PC-3 (cell line): Measurements from ENCODE around the gene PRDM1. TPM values are rescaled to one million over a fixed set of nuclear protein-coding genes. Genes with fewer than 3 reads are reported as not detected.

Experiments
- ATAC-seq: fragments of 200-7000 bp; cut with Tn5 transposase; 2 replicates; pipeline ENCODE4 v1.9.1; 2020; ENCODE audit warnings: mild to moderate bottlenecking, moderate library complexity
- BruUV-seq: library from RNA; stranded (reverse); fragments of 400-500 nt; replicated peaks from 2 replicates; lab custom pipeline; 2021; lab: Mats Ljungman, UMichigan
- CTCF ChIA-PET: fragments of 300-600 bp; sonication (Branson Sonifier 250); formaldehyde crosslinking; loops from one replicate; lab custom pipeline; 2022; ENCODE audit warnings: antibody characterized with exemption; lab: Charles Lee
- POLR2A ChIA-PET: fragments of 300-600 bp; sonication (Branson Sonifier 250); formaldehyde crosslinking; loops from one replicate; lab custom pipeline; 2022; ENCODE audit warnings: antibody characterized with exemption; ENCODE audit not compliant: unreplicated experiment; lab: Charles Lee
- DNase-seq: peaks from one replicate; pipeline ENCODE4 v3.0.0-alpha.2; 2015
- H2AFZ ChIP-seq: fragments of 300-600 bp; sonication (generic); 2 replicates; pipeline ENCODE4 v1.6.0; 2016; ENCODE audit warnings: antibody characterized with exemption, low read length
- H3F3A ChIP-seq: fragments of 300-600 bp; sonication (generic); one replicate; pipeline ENCODE4 v1.6.0; 2017; ENCODE audit warnings: antibody characterized with exemption, low read length, control low read depth, mild to moderate bottlenecking; ENCODE audit not compliant: unreplicated experiment
- H3K27ac ChIP-seq: fragments of 300-600 bp; sonication (generic); 2 replicates; pipeline ENCODE4 v1.5.1; 2016; ENCODE audit warnings: mild to moderate bottlenecking, low read length
- H3K27me3 ChIP-seq: fragments of 300-600 bp; sonication (generic); 2 replicates; pipeline ENCODE4 v1.6.1; 2016; ENCODE audit warnings: low read length, mixed read lengths
- H3K36me3 ChIP-seq: fragments of 300-600 bp; sonication (generic); 2 replicates; pipeline ENCODE4 v1.6.1; 2016; ENCODE audit warnings: low read depth, mixed run types, low read length, mixed read lengths
- H3K4me1 ChIP-seq: fragments of 300-600 bp; sonication (generic); 2 replicates; pipeline ENCODE4 v1.5.1; 2016; ENCODE audit warnings: low read length; ENCODE audit not compliant: insufficient read depth
- H3K4me2 ChIP-seq: fragments of 300-600 bp; sonication (generic); 2 replicates; pipeline ENCODE4 v1.6.0; 2016; ENCODE audit warnings: low read length
- H3K4me3 ChIP-seq: fragments of 300-600 bp; sonication (generic); 2 replicates; pipeline ENCODE4 v1.5.1; 2016; ENCODE audit warnings: mild to moderate bottlenecking, low read length, mixed read lengths
- H3K79me2 ChIP-seq: fragments of 300-600 bp; sonication (generic); 2 replicates; pipeline ENCODE4 v1.6.1; 2017; ENCODE audit warnings: low read length, mixed read lengths
- H3K9ac ChIP-seq: fragments of 300-600 bp; sonication (generic); 2 replicates; pipeline ENCODE4 v1.6.0; 2016; ENCODE audit warnings: mild to moderate bottlenecking, low read length
- H3K9me2 ChIP-seq: fragments of 300-600 bp; sonication (generic); replicated peaks from 2 replicates; pipeline ENCODE4 v1.6.1; 2016; ENCODE audit warnings: mixed run types, low read length, mixed read lengths
- H3K9me3 ChIP-seq: fragments of 300-600 bp; sonication (generic); 2 replicates; pipeline ENCODE4 v1.6.1; 2016; ENCODE audit warnings: low read length, mixed read lengths
- H4K20me1 ChIP-seq: fragments of 300-600 bp; sonication (generic); 2 replicates; pipeline ENCODE4 v1.6.1; 2016; ENCODE audit warnings: low read length, mixed read lengths
- EZH2 ChIP-seq: fragments of 300-600 bp; sonication (generic); IDR thresholded peaks from one replicate; pipeline ENCODE4 v1.6.1; 2017; ENCODE audit warnings: antibody characterized with exemption, mild to moderate bottlenecking, low read length; ENCODE audit not compliant: unreplicated experiment
- EZH2phosphoT487 ChIP-seq: fragments of 300-600 bp; sonication (generic); IDR thresholded peaks from 2 replicates; pipeline ENCODE4 v1.6.1; 2018; ENCODE audit warnings: mild to moderate bottlenecking, antibody characterized with exemption, low read length, borderline replicate concordance
- intact Hi-C: fragments of 100-400 bp; cut with micrococcal nuclease; formaldehyde crosslinking; loops from 2 replicates; pipeline ENCODE4 v1.9.0; 2023
- total RNA-seq: library from RNA; depleted of rRNA; stranded (reverse); fragments of >200 nt; gene quantifications from 2 replicates; pipeline ENCODE4 v1.2.3, GENCODE V29; 2014
- TF ChIP-seq, protein P1 (sequence below): fragments of 300-600 bp; sonication (generic); conservative IDR thresholded peaks from 2 replicates; pipeline ENCODE4 v1.5.1; 2017; ENCODE audit warnings: antibody characterized with exemption, low read depth, mild to moderate bottlenecking, low read length

The PRDM1 gene
- total RNA-seq, 1 experiment from 2014 or later, result 2.0 TPM

DNA sequence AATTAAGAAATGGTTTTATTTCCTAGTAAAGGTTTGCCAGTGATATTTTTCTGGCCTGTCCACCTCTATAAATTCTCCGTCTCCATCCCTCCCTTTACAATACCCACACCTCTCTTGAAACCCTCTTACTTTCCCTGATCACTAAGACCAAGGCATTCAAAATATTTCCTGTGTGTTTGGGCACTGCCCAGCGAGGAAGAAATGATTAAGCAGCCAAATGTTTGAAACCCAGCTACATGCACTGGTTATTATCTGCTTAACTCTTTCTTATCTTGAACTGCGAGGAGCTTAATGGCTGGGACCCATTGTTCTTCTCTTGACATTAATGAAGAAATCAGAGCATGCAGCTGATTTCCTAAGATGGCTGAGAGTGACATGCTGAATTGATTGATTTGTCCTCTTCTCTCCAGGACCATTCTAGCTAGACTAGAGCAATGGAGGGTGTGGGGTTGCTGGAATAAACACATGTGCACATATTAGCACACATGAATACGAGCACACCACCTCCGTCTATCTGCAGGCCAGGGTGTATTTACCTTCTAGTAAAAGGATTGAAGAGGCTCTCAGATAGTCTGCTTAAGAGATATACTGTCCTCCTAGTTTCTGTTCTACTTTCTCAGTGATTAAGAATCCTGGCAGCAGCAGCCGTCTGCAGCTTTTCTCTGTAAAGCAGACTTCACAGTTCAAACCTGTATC is 46.1 kb upstream of the PRDM1 start:
- POLR2A ChIA-PET, result no interaction called here
- no peaks in the 10 kb centered on the region for H3K36me3 ChIP-seq
- H3F3A ChIP-seq, result no peaks in the 10 kb centered on the region
- no peak overlapping the region for H2AFZ ChIP-seq
- no peaks in the 10 kb centered on the region for H4K20me1 ChIP-seq
- H3K79me2 ChIP-seq, result no peaks in the 10 kb centered on the region
- no peak overlapping the region for H3K4me2 ChIP-seq
- TF ChIP-seq, protein P1, sequence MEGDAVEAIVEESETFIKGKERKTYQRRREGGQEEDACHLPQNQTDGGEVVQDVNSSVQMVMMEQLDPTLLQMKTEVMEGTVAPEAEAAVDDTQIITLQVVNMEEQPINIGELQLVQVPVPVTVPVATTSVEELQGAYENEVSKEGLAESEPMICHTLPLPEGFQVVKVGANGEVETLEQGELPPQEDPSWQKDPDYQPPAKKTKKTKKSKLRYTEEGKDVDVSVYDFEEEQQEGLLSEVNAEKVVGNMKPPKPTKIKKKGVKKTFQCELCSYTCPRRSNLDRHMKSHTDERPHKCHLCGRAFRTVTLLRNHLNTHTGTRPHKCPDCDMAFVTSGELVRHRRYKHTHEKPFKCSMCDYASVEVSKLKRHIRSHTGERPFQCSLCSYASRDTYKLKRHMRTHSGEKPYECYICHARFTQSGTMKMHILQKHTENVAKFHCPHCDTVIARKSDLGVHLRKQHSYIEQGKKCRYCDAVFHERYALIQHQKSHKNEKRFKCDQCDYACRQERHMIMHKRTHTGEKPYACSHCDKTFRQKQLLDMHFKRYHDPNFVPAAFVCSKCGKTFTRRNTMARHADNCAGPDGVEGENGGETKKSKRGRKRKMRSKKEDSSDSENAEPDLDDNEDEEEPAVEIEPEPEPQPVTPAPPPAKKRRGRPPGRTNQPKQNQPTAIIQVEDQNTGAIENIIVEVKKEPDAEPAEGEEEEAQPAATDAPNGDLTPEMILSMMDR, result no peak
- TF ChIP-seq EZH2phosphoT487 (no peak), EZH2 (no peak)
- intact Hi-C loops, result no loop called here
- no peak overlapping the region for H3K9ac ChIP-seq
- H3K27me3 ChIP-seq, result no peaks in the 10 kb centered on the region
- no TSS peak for BruUV-seq
- H3K4me1 ChIP-seq, result peaks cover 14% of the 10 kb centered on the region
- CTCF ChIA-PET, result no interaction called here
- H3K27ac ChIP-seq, result no peak overlapping the region
- H3K9me2 ChIP-seq, result no peaks in the 10 kb centered on the region
- DNase-seq (no peak), ATAC-seq (no peak)
- H3K4me3 ChIP-seq, result no peak overlapping the region
- no peaks in the 10 kb centered on the region for H3K9me3 ChIP-seq

GRCh38 chr6:106044151-106044550 is 42.0 kb upstream of the PRDM1 start:
- Histone ChIP-seq H3K79me2 (no peaks in the 10 kb centered on the region), H3F3A (no peaks in the 10 kb centered on the region), H3K9ac (no peak overlapping the region), H4K20me1 (no peaks in the 10 kb centered on the region), H2AFZ (no peak overlapping the region), H3K4me1 (no peaks in the 10 kb centered on the region), H3K36me3 (no peaks in the 10 kb centered on the region), H3K27me3 (no peaks in the 10 kb centered on the region), H3K4me2 (no peak overlapping the region), H3K9me3 (no peaks in the 10 kb centered on the region), H3K27ac (no peak overlapping the region), H3K9me2 (no peaks in the 10 kb centered on the region), H3K4me3 (no peak overlapping the region)
- DNase-seq (no peak), ATAC-seq (no peak)
- intact Hi-C loops, result no loop called here
- BruUV-seq, result no TSS peak
- ChIA-PET CTCF (no interaction called here), POLR2A (no interaction called here)
- TF ChIP-seq EZH2phosphoT487 (no peak), EZH2 (no peak)
- TF ChIP-seq, protein P1, result no peak

DNA sequence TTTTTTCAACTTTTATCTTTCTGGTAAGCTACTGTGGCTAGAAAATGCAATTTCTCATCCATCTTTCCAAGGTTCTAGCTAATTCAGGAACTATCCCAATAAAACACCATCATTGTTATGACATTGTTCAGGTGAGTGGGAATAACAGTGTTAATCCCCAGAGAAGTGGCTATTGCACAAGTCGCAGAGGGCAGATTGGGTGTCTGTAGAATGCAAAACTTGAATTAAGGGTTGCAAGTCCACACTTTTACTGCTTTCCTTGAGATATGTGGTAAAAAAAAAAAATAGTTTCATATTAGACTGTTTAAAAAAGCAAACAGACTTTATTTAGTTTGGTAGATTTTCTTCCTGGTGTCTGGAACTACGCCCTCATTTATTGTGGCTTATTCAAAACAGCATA is 41.1 kb upstream of the PRDM1 start:
- peak; percentile 50; the same call in 1 of the 2 replicates for ATAC-seq
- no peak for DNase-seq
- Histone ChIP-seq H3K4me2 (no peak overlapping the region), H3K27me3 (no peaks in the 10 kb centered on the region), H3K27ac (no peak overlapping the region), H4K20me1 (no peaks in the 10 kb centered on the region), H3K9me2 (no peaks in the 10 kb centered on the region), H3F3A (no peaks in the 10 kb centered on the region), H2AFZ (no peak overlapping the region), H3K79me2 (no peaks in the 10 kb centered on the region), H3K4me3 (no peak overlapping the region), H3K4me1 (no peaks in the 10 kb centered on the region), H3K9me3 (no peaks in the 10 kb centered on the region), H3K9ac (no peak overlapping the region), H3K36me3 (no peaks in the 10 kb centered on the region)
- intact Hi-C loops, result no loop called here
- CTCF ChIA-PET, result no interaction called here
- no peak for TF ChIP-seq EZH2phosphoT487
- TF ChIP-seq, protein P1, result no peak
- no peak for TF ChIP-seq EZH2
- POLR2A ChIA-PET, result no interaction called here
- BruUV-seq, result no TSS peak
